ENCODE measurements around the gene RFC4.
"Not testable (repeated sequence)": the region's sequence is repeated elsewhere in the genome, so short reads cannot be mapped to it uniquely, and the experiment has no call there.

Gene RFC4

GRCh38 chr3:186806089-186807055, at the start of gene RFC4:
TSS of gene RFC4 (minus strand) at chr3:186806482. CDS start at chr3:186804713, 1,769 bp downstream.
- DNase-seq: peak; percentile 31 to 89 (median 77)

- DNase-seq: no peak
Measured at GRCh38 chr3:186854954-186855353, 48.7 kb upstream of the RFC4 start.

- DNase-seq: no peak
Measured at GRCh38 chr3:186854146-186854545, 47.9 kb upstream of the RFC4 start.

GRCh38 chr3:186852994-186853393, 46.7 kb upstream of the RFC4 start:
- DNase-seq: no peak

GRCh38 chr3:186851835-186852234, 45.6 kb upstream of the RFC4 start:
- not testable (repeated sequence) for DNase-seq

GRCh38 chr3:186849374-186849975, 43.2 kb upstream of the RFC4 start:
- DNase-seq: no peak

- no peak for DNase-seq
Measured at GRCh38 chr3:186847437-186847836, 41.2 kb upstream of the RFC4 start.

GRCh38 chr3:186845756-186846155, 39.5 kb upstream of the RFC4 start:
- no peak for DNase-seq

- DNase-seq: no peak
Measured at GRCh38 chr3:186844908-186845307, 38.6 kb upstream of the RFC4 start.

GRCh38 chr3:186843039-186843432, 36.8 kb upstream of the RFC4 start:
- no peak for DNase-seq

- DNase-seq: no peak
Measured at GRCh38 chr3:186842426-186843038, 36.2 kb upstream of the RFC4 start, which contains the start of gene ADIPOQ. TSS of gene ADIPOQ (plus strand) at chr3:186842710. CDS start at chr3:186853059, 10,349 bp downstream.

- no peak for DNase-seq
Measured at GRCh38 chr3:186841620-186842019, 35.3 kb upstream of the RFC4 start.

GRCh38 chr3:186839874-186840641, 33.8 kb upstream of the RFC4 start:
- DNase-seq: peak in 7 of 58 donors; percentile 3 to 33 (median 27)

- no peak for DNase-seq
Measured at GRCh38 chr3:186832276-186832675, 26.0 kb upstream of the RFC4 start.

- no peak for DNase-seq
Measured at GRCh38 chr3:186831798-186832197, 25.5 kb upstream of the RFC4 start.

GRCh38 chr3:186828340-186828739, 22.1 kb upstream of the RFC4 start:
- no peak for DNase-seq

GRCh38 chr3:186826976-186827857, 20.9 kb upstream of the RFC4 start:
- DNase-seq: peak in 56 of 58 donors; percentile 15 to 89 (median 68)

- DNase-seq: peak in 5 of 58 donors; percentile 13 to 46 (median 28)
Measured at GRCh38 chr3:186826410-186826975, 20.2 kb upstream of the RFC4 start.

- DNase-seq: peak in 4 of 58 donors; percentile 20 to 54 (median 34)
Measured at GRCh38 chr3:186825872-186826409, 19.7 kb upstream of the RFC4 start.
